HL-60 (cell line): Measurements from ENCODE around the gene VWA3B.

Experiments
- DNase-seq, 2 experiments: peaks; one replicate each; pipeline ENCODE4 v3.0.0-alpha.2; 2010 to 2020; ENCODE audit warnings: low read depth in 1 of 2, low spot score in 1 of 2
- H3K27ac ChIP-seq: fragments of 250-450 bp; sonication (Bioruptor Pico); replicated peaks from 2 replicates; pipeline ENCODE4 v1.5.1; 2020; ENCODE audit warnings: mild to moderate bottlenecking, moderate library complexity
- H3K27me3 ChIP-seq: fragments of 250-450 bp; sonication (Bioruptor Pico); 2 replicates; pipeline ENCODE4 v1.5.1; 2021; ENCODE audit warnings: mild to moderate bottlenecking, moderate library complexity; ENCODE audit not compliant: insufficient read depth, poor library complexity, severe bottlenecking
- H3K4me3 ChIP-seq: replicated peaks from 2 replicates; pipeline ENCODE4 v1.5.1; 2011; ENCODE audit warnings: mild to moderate bottlenecking, control low read depth, low read length; ENCODE audit not compliant: insufficient read depth
- CTCF ChIP-seq: IDR thresholded peaks from one replicate; pipeline ENCODE4 v1.5.1; 2011; ENCODE audit warnings: low read length, control low read depth, inconsistent platforms; ENCODE audit not compliant: insufficient read depth
- GABPA ChIP-seq: IDR thresholded peaks from 2 replicates; pipeline ENCODE4 v1.6.1; 2012; ENCODE audit warnings: low read depth
- POLR2AphosphoS5 ChIP-seq: IDR thresholded peaks from 2 replicates; pipeline ENCODE4 v1.6.1; 2012; ENCODE audit warnings: low read depth
- REST ChIP-seq: IDR thresholded peaks from 2 replicates; pipeline ENCODE4 v1.6.1; 2012; ENCODE audit warnings: low read depth; ENCODE audit not compliant: insufficient replicate concordance
- SPI1 ChIP-seq: IDR thresholded peaks from 2 replicates; pipeline ENCODE4 v1.6.1; 2012; ENCODE audit warnings: low read depth, mild to moderate bottlenecking, borderline replicate concordance

Gene VWA3B

GRCh38 chr2:98296440-98296839 lies 209.5 kb downstream of the VWA3B start:
- no peak overlapping the region for H3K27ac ChIP-seq
- TF ChIP-seq SPI1 (no peak), POLR2AphosphoS5 (no peak), GABPA (no peak)
- DNase-seq, result no peak

GRCh38 chr2:98297817-98298682 lies 211.1 kb downstream of the VWA3B start:
- no peak overlapping the region for H3K4me3 ChIP-seq
- DNase-seq, result no peak
- TF ChIP-seq SPI1 (no peak), CTCF (no peak), POLR2AphosphoS5 (no peak), GABPA (no peak), REST (no peak)
- no peak overlapping the region for H3K27ac ChIP-seq
- peaks cover 9% of the 10 kb centered on the region for H3K27me3 ChIP-seq

More at GRCh38 chr2:98296440-98296839, 209.5 kb downstream of the VWA3B start:
- H3K4me3 ChIP-seq, result no peak overlapping the region
- peaks cover 9% of the 10 kb centered on the region for H3K27me3 ChIP-seq

GRCh38 chr2:98298683-98299164 lies 211.8 kb downstream of the VWA3B start:
- Histone ChIP-seq H3K4me3 (no peak overlapping the region), H3K27ac (no peak overlapping the region), H3K27me3 (peaks cover 9% of the 10 kb centered on the region)
- DNase-seq, result no peak
- TF ChIP-seq GABPA (no peak), REST (no peak), POLR2AphosphoS5 (no peak), CTCF (no peak), SPI1 (no peak)

GRCh38 chr2:98299211-98299905 lies 212.4 kb downstream of the VWA3B start:
- Histone ChIP-seq H3K27me3 (peaks cover 9% of the 10 kb centered on the region), H3K27ac (no peak overlapping the region), H3K4me3 (no peak overlapping the region)
- DNase-seq, result no peak
- TF ChIP-seq GABPA (no peak), SPI1 (no peak), POLR2AphosphoS5 (no peak), REST (no peak), CTCF (no peak)
